Trophoblast cell (in vitro differentiated cells and primary cell): ENCODE data around the gene IL16.

Experiments used
- DNase-seq, 2 donors: peaks; one replicate each; pipeline ENCODE4 v3.0.0-alpha.2; 2016
- H2AFZ ChIP-seq: 2 replicates; pipeline ENCODE4 v1.6.1; 2013; ENCODE audit warnings: low read length, moderate library complexity, mild to moderate bottlenecking; ENCODE audit not compliant: insufficient read depth, poor library complexity
- H2AK5ac ChIP-seq: 2 replicates; pipeline ENCODE4 v1.6.1; 2013; ENCODE audit warnings: mild to moderate bottlenecking, low read length
- H2BK120ac ChIP-seq: 2 replicates; pipeline ENCODE4 v1.6.1; 2013; ENCODE audit warnings: low read length, mild to moderate bottlenecking, moderate library complexity; ENCODE audit not compliant: insufficient read depth, poor library complexity
- H2BK12ac ChIP-seq: 2 replicates; pipeline ENCODE4 v1.6.1; 2013; ENCODE audit warnings: mild to moderate bottlenecking, low read length, moderate library complexity
- H2BK5ac ChIP-seq: 2 replicates; pipeline ENCODE4 v1.6.1; 2013; ENCODE audit warnings: low read length, low read depth, moderate library complexity, mild to moderate bottlenecking; ENCODE audit not compliant: poor library complexity
- H3K14ac ChIP-seq: 2 replicates; pipeline ENCODE4 v1.6.1; 2013; ENCODE audit warnings: mild to moderate bottlenecking, low read length
- H3K18ac ChIP-seq: 2 replicates; pipeline ENCODE4 v1.6.1; 2013; ENCODE audit warnings: mild to moderate bottlenecking, low read length
- H3K23ac ChIP-seq: 2 replicates; pipeline ENCODE4 v1.6.1; 2013; ENCODE audit warnings: low read length
- H3K27ac ChIP-seq: 2 replicates; pipeline ENCODE4 v1.5.1; 2013; ENCODE audit warnings: low read depth, mild to moderate bottlenecking, inconsistent platforms, low read length, moderate library complexity
- H3K27me3 ChIP-seq: 2 replicates; pipeline ENCODE4 v1.6.1; 2013; ENCODE audit warnings: inconsistent platforms, mild to moderate bottlenecking, low read length, moderate library complexity; ENCODE audit not compliant: insufficient read depth
- H3K36me3 ChIP-seq, 2 experiments: 1 replicate in 1 of 2; 2 replicates in 1 of 2; pipeline ENCODE4 v1.6.1; 2013; ENCODE audit warnings: low read length in 2 of 2, mild to moderate bottlenecking in 2 of 2, moderate library complexity in 1 of 2; ENCODE audit not compliant: insufficient read depth in 2 of 2, control insufficient read depth in 1 of 2
- H3K4ac ChIP-seq: 2 replicates; pipeline ENCODE4 v1.6.1; 2013; ENCODE audit warnings: low read depth, mild to moderate bottlenecking, low read length, moderate library complexity
- H3K4me1 ChIP-seq, 2 experiments: 1 replicate in 1 of 2; 2 replicates in 1 of 2; pipeline ENCODE4 v1.6.1; 2013; ENCODE audit warnings: low read length in 2 of 2, mild to moderate bottlenecking in 2 of 2, moderate library complexity in 1 of 2; ENCODE audit not compliant: insufficient read depth in 2 of 2, control insufficient read depth in 1 of 2
- H3K4me2 ChIP-seq: 2 replicates; pipeline ENCODE4 v1.6.1; 2013; ENCODE audit warnings: inconsistent platforms, mild to moderate bottlenecking, low read length, moderate library complexity
- H3K4me3 ChIP-seq: 2 replicates; pipeline ENCODE4 v1.5.1; 2013; ENCODE audit warnings: mild to moderate bottlenecking, low read depth, low read length, inconsistent platforms
- H3K79me1 ChIP-seq: one replicate; pipeline ENCODE4 v1.6.1; 2013; ENCODE audit warnings: low read length
- H3K79me2 ChIP-seq: 2 replicates; pipeline ENCODE4 v1.6.1; 2013; ENCODE audit warnings: low read length, mild to moderate bottlenecking; ENCODE audit not compliant: control insufficient read depth, insufficient read depth, poor library complexity
- H3K9ac ChIP-seq: 2 replicates; pipeline ENCODE4 v1.6.1; 2013; ENCODE audit warnings: mild to moderate bottlenecking, low read length
- H3K9me3 ChIP-seq: 2 replicates; pipeline ENCODE4 v1.6.1; 2013; ENCODE audit warnings: low read depth, mild to moderate bottlenecking, control low read depth, inconsistent platforms, low read length; ENCODE audit not compliant: insufficient read depth
- H4K12ac ChIP-seq: 2 replicates; pipeline ENCODE4 v1.6.1; 2013; ENCODE audit warnings: low read depth, mild to moderate bottlenecking, low read length, moderate library complexity
- H4K8ac ChIP-seq: 2 replicates; pipeline ENCODE4 v1.6.1; 2013; ENCODE audit warnings: low read depth, mild to moderate bottlenecking, low read length, moderate library complexity
- H4K91ac ChIP-seq: one replicate; pipeline ENCODE4 v1.6.1; 2013; ENCODE audit warnings: low read depth, mild to moderate bottlenecking, low read length, moderate library complexity
- WGBS: extraction: QIAGEN DNeasy Blood & Tissue Kit; methylation state at CpG from one replicate; pipeline ENCODE4 v1.1.7; 2013; ENCODE audit warnings: missing lambda C conversion rate; ENCODE audit not compliant: insufficient read length, insufficient coverage; ENCODE audit errors: extremely low coverage; 5-methylcytosine and 5-hydroxymethylcytosine counted together

IL16 gene

GRCh38 chr15:81197255-81197630 is 564 bp downstream of the IL16 start:
- WGBS = no CpG with 5 or more reads among the region's 7 CpGs
- H3K27ac ChIP-seq = no peak overlapping the region
- H3K14ac ChIP-seq = no peak overlapping the region
- no peak overlapping the region for H3K4me2 ChIP-seq
- no peak overlapping the region for H4K12ac ChIP-seq
- no peak overlapping the region for H4K8ac ChIP-seq
- no peak overlapping the region for H2BK120ac ChIP-seq
- no peak overlapping the region for H2AFZ ChIP-seq
- H3K9ac ChIP-seq = no peak overlapping the region
- H3K9me3 ChIP-seq = no peaks in the 10 kb centered on the region
- H3K18ac ChIP-seq = no peak overlapping the region
- no peak for DNase-seq
- H3K79me1 ChIP-seq = no peaks in the 10 kb centered on the region
- no peaks in the 10 kb centered on the region for H3K27me3 ChIP-seq
- no peaks in the 10 kb centered on the region for H3K4me1 ChIP-seq
- no peak overlapping the region for H4K91ac ChIP-seq
- no peaks in the 10 kb centered on the region for H3K36me3 ChIP-seq
- H2BK12ac ChIP-seq = no peak overlapping the region
- no peak overlapping the region for H3K4ac ChIP-seq
- peak overlapping the region; percentile 25 for H3K23ac ChIP-seq
- H2BK5ac ChIP-seq = no peak overlapping the region
- H3K4me3 ChIP-seq = no peak overlapping the region
- no peak overlapping the region for H2AK5ac ChIP-seq
- no peaks in the 10 kb centered on the region for H3K79me2 ChIP-seq

GRCh38 chr15:81197688-81198281 is 1.1 kb downstream of the IL16 start:
- no peaks in the 10 kb centered on the region for H3K79me1 ChIP-seq
- no peaks in the 10 kb centered on the region for H3K4me1 ChIP-seq
- H2BK12ac ChIP-seq = no peak overlapping the region
- no peak overlapping the region for H4K8ac ChIP-seq
- H3K27me3 ChIP-seq = no peaks in the 10 kb centered on the region
- H3K18ac ChIP-seq = no peak overlapping the region
- H3K36me3 ChIP-seq = no peaks in the 10 kb centered on the region
- H2BK120ac ChIP-seq = no peak overlapping the region
- H2AFZ ChIP-seq = no peak overlapping the region
- no peak overlapping the region for H2BK5ac ChIP-seq
- H3K9me3 ChIP-seq = no peaks in the 10 kb centered on the region
- no peak overlapping the region for H2AK5ac ChIP-seq
- H3K9ac ChIP-seq = no peak overlapping the region
- no peak overlapping the region for H3K4ac ChIP-seq
- H4K91ac ChIP-seq = no peak overlapping the region
- no peak overlapping the region for H3K23ac ChIP-seq
- DNase-seq = no peak
- H3K27ac ChIP-seq = no peak overlapping the region
- H3K4me3 ChIP-seq = no peak overlapping the region
- no peak overlapping the region for H3K4me2 ChIP-seq
- no CpG with 5 or more reads among the region's 7 CpGs for whole genome bisulfite sequencing
- H3K79me2 ChIP-seq = no peaks in the 10 kb centered on the region
- no peak overlapping the region for H3K14ac ChIP-seq
- H4K12ac ChIP-seq = no peak overlapping the region

GRCh38 chr15:81199031-81199779 is 2.5 kb downstream of the IL16 start:
- H3K4me2 ChIP-seq = no peak overlapping the region
- H3K23ac ChIP-seq = no peak overlapping the region
- H3K9me3 ChIP-seq = no peaks in the 10 kb centered on the region
- no peak overlapping the region for H4K8ac ChIP-seq
- H3K4me1 ChIP-seq = no peaks in the 10 kb centered on the region
- H3K36me3 ChIP-seq = no peaks in the 10 kb centered on the region
- no peak overlapping the region for H3K9ac ChIP-seq
- no peak overlapping the region for H2AK5ac ChIP-seq
- no peak overlapping the region for H3K27ac ChIP-seq
- no peak overlapping the region for H2BK12ac ChIP-seq
- H3K18ac ChIP-seq = no peak overlapping the region
- H3K79me2 ChIP-seq = no peaks in the 10 kb centered on the region
- no peaks in the 10 kb centered on the region for H3K79me1 ChIP-seq
- no peak for DNase-seq
- H3K14ac ChIP-seq = no peak overlapping the region
- no peaks in the 10 kb centered on the region for H3K27me3 ChIP-seq
- H4K91ac ChIP-seq = no peak overlapping the region
- H3K4me3 ChIP-seq = no peak overlapping the region
- no CpG with 5 or more reads among the region's 11 CpGs for WGBS
- no peak overlapping the region for H2AFZ ChIP-seq
- no peak overlapping the region for H2BK120ac ChIP-seq
- no peak overlapping the region for H3K4ac ChIP-seq
- H4K12ac ChIP-seq = no peak overlapping the region
- H2BK5ac ChIP-seq = no peak overlapping the region

GRCh38 chr15:81206018-81206417 is 9.3 kb downstream of the IL16 start:
- Histone ChIP-seq H2AK5ac (no peak overlapping the region), H3K18ac (no peak overlapping the region), H2BK12ac (no peak overlapping the region), H2BK120ac (no peak overlapping the region), H4K91ac (no peak overlapping the region), H3K9ac (no peak overlapping the region), H3K27me3 (no peaks in the 10 kb centered on the region), H3K4me1 (no peaks in the 10 kb centered on the region), H3K14ac (no peak overlapping the region), H3K4me2 (no peak overlapping the region), H3K79me2 (no peaks in the 10 kb centered on the region), H4K12ac (no peak overlapping the region), H3K36me3 (no peaks in the 10 kb centered on the region), H4K8ac (no peak overlapping the region), H3K4ac (no peak overlapping the region), H3K79me1 (no peaks in the 10 kb centered on the region), H3K23ac (no peak overlapping the region), H2BK5ac (no peak overlapping the region), H3K9me3 (no peaks in the 10 kb centered on the region), H3K4me3 (no peak overlapping the region), H2AFZ (no peak overlapping the region), H3K27ac (no peak overlapping the region)
- DNase-seq = no peak
- WGBS = no CpG with 5 or more reads among the region's 3 CpGs
